Activated T-cell treated with anti-CD3 and anti-CD28 coated beads, Interleukin-2, amount 50 U/mL, for 1 hour (primary cell): ENCODE results near the gene ATP8A2.
"Not testable (repeated sequence)": the region's sequence is repeated elsewhere in the genome, so short reads cannot be mapped to it uniquely, and the experiment has no call there.

Experiments
- DNase-seq: peaks from one replicate; pipeline ENCODE4 v3.0.0-alpha.2; 2020

Gene ATP8A2

GRCh38 chr13:25371875-25372283 lies at the start of gene ATP8A2:
Gene ATP8A2 (plus strand): TSS chr13:25371974. CDS start chr13:25372213, 239 bp downstream.
- no peak for DNase-seq

DNA sequence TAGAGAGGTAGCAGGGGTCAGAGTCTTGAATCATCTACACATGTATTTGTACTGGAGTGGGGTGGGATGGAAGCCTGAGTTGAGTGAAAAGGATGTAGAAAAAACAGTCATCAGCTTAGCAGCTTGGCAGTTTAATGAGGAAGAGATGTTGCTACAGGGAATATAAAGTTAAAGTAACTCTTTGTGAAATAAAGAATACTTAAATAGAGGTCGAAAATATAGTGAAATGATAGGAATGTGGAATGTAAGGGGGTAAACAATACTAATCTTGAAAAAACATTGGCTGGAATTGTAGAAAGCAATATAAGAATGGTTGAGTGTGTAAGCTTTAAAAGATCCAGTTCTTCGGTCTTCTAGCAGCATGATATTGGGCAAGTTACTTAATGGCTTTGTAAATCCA lies 47.7 kb upstream of the ATP8A2 start:
- no peak for DNase-seq

- DNase-seq, result no peak
Observed at GRCh38 chr13:25329706-25330105, 42.1 kb upstream of the ATP8A2 start.

- DNase-seq, result no peak
Observed at GRCh38 chr13:25330541-25330940, 41.2 kb upstream of the ATP8A2 start.

- DNase-seq, result no peak
Observed at GRCh38 chr13:25335856-25336255, 35.9 kb upstream of the ATP8A2 start.

DNA sequence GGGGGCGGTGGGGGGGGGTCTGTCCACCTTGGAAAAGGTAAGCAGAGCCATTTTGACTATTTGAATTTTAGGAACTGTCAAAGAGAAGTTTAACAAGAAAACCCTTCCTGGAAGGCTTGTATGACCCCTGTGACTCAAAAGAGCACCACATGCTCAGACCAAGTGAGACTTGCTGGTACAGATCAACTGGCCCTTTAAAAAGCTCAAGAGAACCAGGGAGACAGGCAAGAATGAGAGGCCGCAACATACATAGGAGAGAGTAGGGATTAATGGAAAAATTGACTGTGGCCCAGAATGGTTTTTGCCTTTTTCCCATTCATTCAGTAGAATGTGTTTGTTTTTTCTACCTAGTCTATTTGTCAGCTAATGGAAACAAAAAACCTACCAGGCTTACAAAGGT lies 26.2 kb upstream of the ATP8A2 start:
- DNase-seq, result no peak

GRCh38 chr13:25347151-25347550 lies 24.6 kb upstream of the ATP8A2 start:
- DNase-seq, result no peak

DNA sequence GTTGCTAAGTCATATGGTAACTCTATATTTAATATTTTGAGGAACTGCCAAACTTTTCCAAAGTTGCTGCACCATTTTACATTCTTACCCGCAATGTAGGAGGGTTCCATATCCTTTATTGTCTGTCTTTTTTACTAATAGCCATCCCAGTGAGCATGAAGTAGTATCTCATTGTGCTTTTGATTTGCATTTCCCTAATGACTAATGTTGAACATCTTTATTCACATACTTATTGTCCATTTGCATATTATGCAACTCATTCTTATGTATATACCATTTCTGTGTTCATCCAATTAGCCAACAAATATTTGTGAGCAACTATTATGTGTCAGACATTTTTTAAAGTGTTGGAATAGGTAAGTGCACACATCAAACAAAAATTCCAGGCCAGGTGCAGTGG lies 20.4 kb upstream of the ATP8A2 start:
- DNase-seq, result no peak

GRCh38 chr13:25352230-25352629 lies 19.5 kb upstream of the ATP8A2 start:
- DNase-seq, result no peak

- no peak for DNase-seq
Observed at GRCh38 chr13:25352806-25353205, 19.0 kb upstream of the ATP8A2 start.

DNA sequence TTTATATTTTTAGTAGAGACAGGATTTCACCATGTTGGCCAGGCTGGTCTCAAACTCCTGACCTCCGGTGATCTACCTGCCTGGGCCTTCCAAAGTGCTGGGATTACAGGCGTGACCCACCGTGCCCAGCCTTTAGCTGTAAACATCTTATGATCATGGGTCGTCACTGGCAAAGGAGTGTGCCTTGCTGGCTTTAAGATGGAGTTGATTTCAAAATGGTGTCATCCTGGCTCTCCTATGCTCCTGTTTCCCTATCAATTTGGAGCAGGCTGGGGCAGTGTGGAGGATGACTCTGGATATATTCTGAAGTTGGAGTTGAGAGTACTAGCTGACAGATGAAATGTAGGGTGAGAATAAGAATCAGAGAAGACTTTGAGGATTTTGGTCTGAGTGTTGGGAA lies 18.4 kb upstream of the ATP8A2 start:
- no peak for DNase-seq

GRCh38 chr13:25354377-25354776 lies 17.4 kb upstream of the ATP8A2 start:
- DNase-seq, result no peak

GRCh38 chr13:25360443-25360842 lies 11.3 kb upstream of the ATP8A2 start:
- DNase-seq, result not testable (repeated sequence)

- DNase-seq, result no peak
Observed at GRCh38 chr13:25365720-25366235, 6.0 kb upstream of the ATP8A2 start.

DNA sequence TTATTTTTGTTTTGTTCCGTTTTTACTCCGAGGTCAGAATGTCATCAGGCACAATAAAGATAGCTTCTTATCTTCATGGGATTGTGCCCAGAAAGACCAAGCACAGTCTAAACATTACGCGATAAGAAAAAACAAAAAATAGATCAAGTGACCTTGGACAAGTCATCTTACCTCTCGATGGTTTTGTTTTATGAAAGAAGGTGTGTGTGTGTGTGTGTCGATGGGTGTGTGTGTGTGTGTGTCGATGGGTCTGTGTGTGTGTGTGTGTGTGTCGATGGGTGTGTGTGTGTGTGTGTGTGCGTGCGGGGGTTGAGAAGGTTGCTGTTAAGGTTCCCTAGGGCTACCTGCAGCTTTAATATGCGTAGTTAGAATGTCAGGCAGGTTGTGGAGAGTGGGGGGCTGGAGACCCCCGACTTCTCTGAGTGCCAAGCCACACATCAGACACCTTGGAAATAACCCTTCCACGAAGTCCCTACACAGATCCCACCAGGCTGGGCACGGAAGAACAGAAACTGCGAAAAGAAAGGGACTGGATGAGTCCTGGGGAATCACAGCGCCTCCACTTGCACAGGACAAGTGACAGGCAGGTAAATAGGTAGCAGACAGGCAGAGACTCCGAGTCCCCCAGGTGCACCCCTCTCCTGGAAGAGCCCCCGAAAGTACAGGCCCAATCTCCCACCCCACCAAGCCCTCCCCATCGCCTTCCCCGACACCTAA lies 458 bp upstream of the ATP8A2 start:
- DNase-seq, result no peak

- DNase-seq, result no peak
Observed at GRCh38 chr13:25372284-25373081, 709 bp downstream of the ATP8A2 start.

DNA sequence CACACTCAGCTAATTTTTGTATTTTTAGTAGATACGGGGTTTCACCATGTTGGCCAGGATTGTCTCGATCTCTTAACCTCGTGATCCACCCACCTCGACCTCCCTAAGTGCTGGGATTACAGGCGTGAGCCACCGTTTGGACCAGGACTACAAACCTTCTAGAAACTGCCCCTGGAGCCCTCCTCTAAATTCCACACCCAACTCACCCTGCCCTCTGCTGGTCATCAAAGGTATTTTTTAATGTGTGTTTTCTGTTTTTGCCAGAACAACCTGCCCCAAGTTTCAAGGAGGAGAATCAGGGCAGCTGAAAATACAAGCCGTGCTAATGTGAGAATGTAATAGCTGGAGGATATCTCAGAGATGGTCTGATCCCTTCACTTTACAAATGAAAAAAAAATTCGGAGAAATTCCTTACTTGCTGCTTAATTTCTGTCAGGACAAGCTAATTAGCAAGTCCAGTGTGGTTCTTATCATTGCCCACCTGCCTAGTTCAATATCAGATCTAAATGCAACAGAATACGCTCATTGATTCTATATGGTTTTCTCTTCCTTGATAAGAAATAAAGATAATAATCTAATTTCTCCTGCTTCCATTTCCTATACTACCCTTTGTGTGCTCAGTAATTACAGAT lies 4.1 kb downstream of the ATP8A2 start:
- DNase-seq, result no peak

DNA sequence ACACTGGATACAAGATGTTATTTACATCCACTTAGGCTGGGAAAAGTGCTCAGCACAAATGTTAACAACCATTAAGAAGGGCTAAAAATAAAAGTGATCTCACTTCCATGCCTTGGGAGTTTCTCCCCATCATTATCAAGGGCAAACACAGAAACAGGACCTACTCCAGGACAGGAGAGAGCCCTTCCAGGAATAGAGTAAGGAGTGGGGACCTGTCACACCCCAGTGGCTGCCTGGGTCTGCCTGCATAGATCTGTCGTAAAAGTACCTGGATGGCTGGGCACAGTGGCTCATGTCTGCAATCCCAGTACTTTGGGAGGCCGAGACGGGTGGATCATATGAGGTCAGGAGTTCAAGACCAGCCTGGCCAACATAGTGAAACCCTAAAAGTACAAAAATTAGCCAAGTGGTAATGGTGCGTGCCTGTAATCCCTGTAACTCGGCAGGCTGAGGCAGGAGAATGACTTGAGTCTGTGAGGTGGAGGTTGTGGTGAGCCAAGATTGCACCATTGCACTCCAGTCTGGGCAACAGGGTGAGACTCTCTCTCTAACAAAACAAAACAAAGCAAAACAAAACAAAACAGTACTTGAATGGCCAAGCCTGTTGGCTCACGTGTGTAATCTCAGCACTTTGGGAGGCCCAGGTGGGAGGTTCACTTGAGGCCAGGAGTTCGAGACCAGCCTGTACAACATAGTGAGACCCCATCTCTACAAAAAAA lies 5.6 kb downstream of the ATP8A2 start:
- DNase-seq, result no peak

DNA sequence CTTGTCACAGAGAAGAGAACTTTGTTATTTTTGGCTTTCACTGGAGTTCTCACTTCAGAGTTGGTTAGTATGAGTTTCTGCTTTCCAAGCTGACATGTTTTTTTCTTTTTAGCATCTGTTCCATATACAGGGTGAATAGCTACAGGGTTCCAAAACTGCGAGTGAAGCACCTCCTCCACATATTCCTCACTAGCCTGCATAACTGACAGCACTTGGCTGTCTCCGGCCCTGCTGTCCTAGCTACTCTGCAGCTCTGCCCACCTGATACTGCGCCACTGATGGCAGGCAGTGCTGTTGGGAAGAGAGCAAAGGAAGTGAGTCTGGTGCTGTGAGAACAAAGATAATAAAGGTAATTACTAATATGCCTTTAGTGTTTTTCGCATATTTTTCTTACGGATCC lies 6.8 kb downstream of the ATP8A2 start:
- DNase-seq, result no peak

DNA sequence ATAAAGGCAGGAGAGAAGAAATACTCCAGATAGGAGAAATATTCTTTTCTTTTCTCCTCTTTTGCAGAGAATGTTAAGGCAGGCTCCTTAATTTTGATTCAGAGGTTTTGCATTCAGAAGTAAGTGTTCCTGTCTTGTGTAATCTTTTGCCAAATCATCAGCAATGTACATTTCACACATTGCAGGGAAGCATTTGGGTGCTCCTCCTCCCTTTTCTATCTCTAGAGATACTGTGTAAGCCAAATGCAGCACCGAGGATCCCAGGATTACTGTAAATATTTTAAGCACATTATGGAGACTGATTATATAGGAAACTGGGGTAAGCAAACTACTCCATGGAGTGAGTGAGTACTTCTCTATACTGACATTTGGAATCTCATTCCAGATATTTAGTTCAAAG lies 7.2 kb downstream of the ATP8A2 start:
- DNase-seq, result no peak

GRCh38 chr13:25380082-25380481 lies 8.3 kb downstream of the ATP8A2 start:
- no peak for DNase-seq

DNA sequence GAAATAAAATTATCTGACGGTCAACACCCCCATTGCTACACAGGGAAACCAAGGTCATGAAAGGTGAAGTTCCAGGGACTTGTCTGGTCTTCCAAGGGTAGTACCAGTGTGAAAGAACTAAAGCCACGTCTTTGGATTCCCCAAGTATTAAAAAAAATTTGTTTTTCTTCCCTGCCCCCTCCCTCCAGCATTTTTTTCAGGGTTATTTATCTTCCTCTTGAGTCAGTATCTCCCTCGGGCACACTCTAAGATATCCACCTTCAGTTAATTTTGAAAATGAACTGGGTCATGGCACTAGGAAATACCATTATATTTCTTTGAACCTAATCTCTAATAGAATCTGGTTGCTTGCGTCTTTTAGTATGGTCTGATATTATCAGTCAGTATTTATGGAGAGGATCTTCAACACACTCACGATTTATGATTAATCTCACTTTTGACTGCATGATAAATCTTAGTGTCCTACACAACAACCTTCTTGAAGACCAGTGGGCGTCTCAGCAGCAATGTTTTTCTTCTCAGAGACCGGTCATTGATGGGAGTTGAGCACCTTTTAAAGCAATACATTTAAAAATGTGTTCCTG lies 9.1 kb downstream of the ATP8A2 start:
- DNase-seq, result no peak
